A673 (cell line): ENCODE measurements around the gene CNOT3. TPM values are rescaled to one million over a fixed set of nuclear protein-coding genes. Genes with fewer than 3 reads are reported as not detected.
"Not testable (repeated sequence)": the region's sequence is repeated elsewhere in the genome, so short reads cannot be mapped to it uniquely, and the experiment has no call there.

ENCODE experiments used
- BruUV-seq: library from RNA; stranded (reverse); fragments of 400-500 nt; replicated peaks from 2 replicates; lab custom pipeline; 2021; lab: Mats Ljungman, UMichigan
- CTCF ChIA-PET: fragments of 300-600 bp; sonication (Branson Sonifier 250); formaldehyde crosslinking; loops from one replicate; lab custom pipeline; 2022; ENCODE audit warnings: antibody characterized with exemption; lab: Charles Lee
- POLR2A ChIA-PET: fragments of 300-600 bp; sonication (Branson Sonifier 250); formaldehyde crosslinking; loops from one replicate; lab custom pipeline; 2022; ENCODE audit warnings: antibody characterized with exemption; ENCODE audit not compliant: low non-redundant PET; lab: Charles Lee
- DNase-seq: peaks from one replicate; pipeline ENCODE4 v3.0.0-alpha.2; 2015; ENCODE audit warnings: low spot score
- H3K27ac ChIP-seq: fragments of 200-600 bp; sonication (generic); 2 replicates; pipeline ENCODE4 v1.5.1; 2016; ENCODE audit warnings: mixed run types, low read depth, mild to moderate bottlenecking, mixed read lengths, antibody characterized with exemption, low read length; ENCODE audit not compliant: poor library complexity, severe bottlenecking
- H3K27me3 ChIP-seq: fragments of 200-600 bp; sonication (generic); replicated peaks from 2 replicates; pipeline ENCODE4 v1.6.1; 2017; ENCODE audit warnings: mixed run types, low read depth, mild to moderate bottlenecking, mixed read lengths, antibody characterized with exemption, low read length; ENCODE audit not compliant: insufficient read depth, poor library complexity
- H3K36me3 ChIP-seq: fragments of 200-600 bp; sonication (generic); 2 replicates; pipeline ENCODE4 v1.6.1; 2016; ENCODE audit warnings: mixed run types, mild to moderate bottlenecking, mixed read lengths, antibody characterized with exemption, low read length; ENCODE audit not compliant: insufficient read depth, poor library complexity, severe bottlenecking
- H3K4me1 ChIP-seq: fragments of 200-600 bp; sonication (generic); 2 replicates; pipeline ENCODE4 v1.6.1; 2017; ENCODE audit warnings: mixed run types, mild to moderate bottlenecking, mixed read lengths, antibody characterized with exemption, low read length; ENCODE audit not compliant: insufficient read depth, poor library complexity, severe bottlenecking
- H3K4me3 ChIP-seq: fragments of 200-600 bp; sonication (generic); 2 replicates; pipeline ENCODE4 v1.5.1; 2016; ENCODE audit warnings: low read depth, mixed run types, mild to moderate bottlenecking, mixed read lengths, low read length; ENCODE audit not compliant: poor library complexity, severe bottlenecking
- H3K9me3 ChIP-seq: fragments of 200-600 bp; sonication (generic); 2 replicates; pipeline ENCODE4 v1.6.1; 2016; ENCODE audit warnings: mixed run types, low read depth, mild to moderate bottlenecking, mixed read lengths, antibody characterized with exemption, low read length; ENCODE audit not compliant: poor library complexity, severe bottlenecking
- CTCF ChIP-seq: fragments of 300-800, 200-600 bp; sonication (generic); conservative IDR thresholded peaks from 2 replicates; pipeline ENCODE4 v1.5.1; 2017; ENCODE audit warnings: low read depth, mild to moderate bottlenecking, antibody characterized with exemption, low read length, moderate library complexity, mixed read lengths
- EZH2 ChIP-seq: fragments of 200-600 bp; sonication (generic); IDR thresholded peaks from 2 replicates; pipeline ENCODE4 v1.6.1; 2017; ENCODE audit warnings: borderline replicate concordance, low read depth, mild to moderate bottlenecking, mixed read lengths, antibody characterized with exemption, low read length; ENCODE audit not compliant: poor library complexity, severe bottlenecking
- intact Hi-C: fragments of 100-400 bp; cut with micrococcal nuclease; formaldehyde crosslinking; loops from one replicate; pipeline ENCODE4 v1.10.0; 2022; ENCODE audit not compliant: unreplicated experiment
- total RNA-seq: library from RNA; stranded (reverse); gene quantifications from 2 replicates; pipeline ENCODE4 v1.2.3, GENCODE V29; 2021

CNOT3 gene
- total RNA-seq, 1 experiment from 2014 or later = 102 TPM

- no TSS peak for BruUV-seq
- ChIA-PET POLR2A (no interaction called here), CTCF (no interaction called here)
- intact Hi-C loops = no loop called here
- Histone ChIP-seq H3K27me3 (no peaks in the 10 kb centered on the region), H3K4me3 (peak overlapping the region; percentile 91), H3K9me3 (no peaks in the 10 kb centered on the region), H3K36me3 (peaks cover 21% of the 10 kb centered on the region), H3K27ac (peak overlapping the region; percentile 98), H3K4me1 (peaks cover 17% of the 10 kb centered on the region)
- TF ChIP-seq CTCF (no peak), EZH2 (no peak)
- DNase-seq = no peak
Observed at GRCh38 chr19:54191811-54192453, 54.4 kb downstream of the CNOT3 start.

DNA sequence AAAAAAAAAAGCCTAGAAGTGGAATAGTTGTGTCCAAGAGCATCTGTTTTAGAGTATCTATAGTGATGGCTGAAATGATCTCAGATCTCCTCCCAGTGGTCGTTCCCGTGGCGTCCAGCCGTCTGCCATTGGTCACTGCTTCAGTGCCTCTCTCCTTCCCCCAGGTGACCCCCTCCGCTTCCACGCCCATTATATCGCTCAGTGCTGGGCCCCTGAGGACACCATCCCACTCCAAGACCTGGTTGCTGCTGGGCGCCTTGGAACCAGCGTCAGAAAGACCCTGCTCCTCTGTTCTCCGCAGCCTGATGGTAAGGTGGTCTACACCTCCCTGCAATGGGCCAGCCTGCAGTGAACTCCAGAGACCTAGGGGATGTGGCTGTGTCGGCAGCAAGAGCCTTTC is 55.4 kb downstream of the CNOT3 start:
- H3K27ac ChIP-seq = no peak overlapping the region
- BruUV-seq = no TSS peak
- no peak for DNase-seq
- intact Hi-C loops = no loop called here
- POLR2A ChIA-PET = no interaction called here
- H3K9me3 ChIP-seq = no peaks in the 10 kb centered on the region
- no peak overlapping the region for H3K4me3 ChIP-seq
- no peaks in the 10 kb centered on the region for H3K27me3 ChIP-seq
- CTCF ChIA-PET = no interaction called here
- H3K36me3 ChIP-seq = peaks cover 21% of the 10 kb centered on the region
- TF ChIP-seq CTCF (no peak), EZH2 (no peak)
- H3K4me1 ChIP-seq = peaks cover 16% of the 10 kb centered on the region

GRCh38 chr19:54194463-54194862 is 56.9 kb downstream of the CNOT3 start:
- peaks cover 21% of the 10 kb centered on the region for H3K36me3 ChIP-seq
- POLR2A ChIA-PET, H3K9me3 ChIP-seq, intact Hi-C loops, H3K4me3 ChIP-seq, BruUV-seq, DNase-seq, H3K27ac ChIP-seq, H3K4me1 ChIP-seq, CTCF ChIA-PET, H3K27me3 ChIP-seq: not testable (repeated sequence)

DNA sequence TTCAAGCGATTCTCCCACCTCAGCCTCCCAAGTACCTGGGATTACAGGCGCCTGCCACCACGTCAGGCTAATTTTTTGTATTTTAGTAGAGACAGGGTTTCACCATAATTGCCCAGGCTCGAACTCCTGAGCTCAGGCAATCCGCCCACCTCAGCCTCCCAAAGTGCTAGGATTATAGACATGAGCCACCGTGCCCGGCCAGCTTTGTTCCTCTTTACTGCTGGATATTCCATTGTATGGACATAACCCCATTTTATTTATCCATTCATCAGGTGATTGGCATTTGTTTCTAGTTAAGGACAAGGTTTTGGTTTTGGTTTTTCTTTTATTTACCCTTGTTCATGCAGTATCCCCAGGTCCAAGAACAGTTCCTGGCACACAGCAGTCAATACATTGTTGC is 59.0 kb downstream of the CNOT3 start:
- Histone ChIP-seq H3K27ac (no peak overlapping the region), H3K36me3 (peaks cover 27% of the 10 kb centered on the region), H3K27me3 (no peaks in the 10 kb centered on the region), H3K4me3 (no peak overlapping the region), H3K9me3 (no peaks in the 10 kb centered on the region), H3K4me1 (peaks cover 10% of the 10 kb centered on the region)
- no peak for DNase-seq
- intact Hi-C loops = no loop called here
- TF ChIP-seq EZH2 (no peak), CTCF (no peak)
- ChIA-PET POLR2A (interaction anchor here (1.4 kb wide), 1 partner anchor 8 kb away, joined by 3 read pairs; no protein-coding TSS in a partner anchor), CTCF (no interaction called here)
- no TSS peak for BruUV-seq
